H1 (cell line): Measurements from ENCODE around the gene SLK. TPM values are rescaled to one million over a fixed set of nuclear protein-coding genes. Genes with fewer than 3 reads are reported as not detected.

Experiments
- CTCF ChIA-PET: fragments of 300-600 bp; sonication (Branson Sonifier 250); formaldehyde crosslinking; loops from one replicate; lab custom pipeline; 2021; ENCODE audit not compliant: partially characterized antibody; lab: Charles Lee
- POLR2A ChIA-PET: fragments of 300-600 bp; sonication (Branson Sonifier 250); formaldehyde crosslinking; loops from one replicate; lab custom pipeline; 2021; ENCODE audit warnings: inconsistent platforms; ENCODE audit not compliant: partially characterized antibody; lab: Charles Lee
- DNase-seq, 2 experiments: peaks; one replicate each; pipeline versions ENCODE4 v3.0.0 to v3.0.0-alpha.2; 2010 to 2022; ENCODE audit warnings: low spot score in 2 of 2, low read depth in 1 of 2, mixed read lengths in 1 of 2
- FAIRE-seq: peaks from 2 replicates; lab custom pipeline; 2011; peaks lifted over from hg19 to GRCh38; lab: Jason Lieb, UNC
- H2AFZ ChIP-seq: 2 replicates; pipeline ENCODE4 v1.8.1; 2012; ENCODE audit warnings: low read length, inconsistent platforms
- H2AK5ac ChIP-seq: 2 replicates; pipeline ENCODE4 v1.6.1; 2013; ENCODE audit warnings: low read depth, low read length
- H2BK120ac ChIP-seq: replicated peaks from 2 replicates; pipeline ENCODE3; 2013; ENCODE audit warnings: low read depth, low read length, inconsistent platforms
- H2BK12ac ChIP-seq: 2 replicates; pipeline ENCODE4 v1.6.1; 2013; ENCODE audit warnings: low read depth, low read length
- H2BK15ac ChIP-seq: 2 replicates; pipeline ENCODE4 v1.6.1; 2013; ENCODE audit warnings: low read length
- H2BK20ac ChIP-seq: 2 replicates; pipeline ENCODE4 v1.6.1; 2013; ENCODE audit warnings: low read length
- H2BK5ac ChIP-seq: 2 replicates; pipeline ENCODE4 v1.6.1; 2013; ENCODE audit warnings: low read depth, low read length
- H3K14ac ChIP-seq: 2 replicates; pipeline ENCODE4 v1.6.1; 2013; ENCODE audit warnings: inconsistent platforms; ENCODE audit not compliant: insufficient read length
- H3K18ac ChIP-seq: 2 replicates; pipeline ENCODE4 v1.6.1; 2013; ENCODE audit warnings: low read length; ENCODE audit errors: extremely low read depth
- H3K23ac ChIP-seq: 2 replicates; pipeline ENCODE4 v1.6.1; 2013; ENCODE audit warnings: inconsistent platforms; ENCODE audit not compliant: insufficient read length
- H3K23me2 ChIP-seq: 2 replicates; pipeline ENCODE4 v1.6.1; 2013; ENCODE audit warnings: low read depth, low read length
- H3K27ac ChIP-seq: 2 replicates; pipeline ENCODE4 v1.6.1; 2011; ENCODE audit warnings: low read depth, low read length, inconsistent platforms
- H3K27me3 ChIP-seq, 4 experiments: replicated peaks in 1 of 4; 1 replicate in 1 of 4; 2 replicates in 3 of 4; pipeline versions ENCODE4 v1.6.1 to v1.8.1; 2011 to 2013; ENCODE audit warnings: low read length in 3 of 4, mild to moderate bottlenecking in 3 of 4, inconsistent platforms in 2 of 4, mixed read lengths in 2 of 4, moderate library complexity in 1 of 4; ENCODE audit not compliant: control insufficient read depth in 3 of 4, insufficient read depth in 3 of 4; ENCODE audit errors: extremely low read depth in 1 of 4
- H3K36me3 ChIP-seq, 4 experiments: 2 replicates each; pipeline versions ENCODE4 v1.6.1 to v1.8.1; 2011 to 2013; ENCODE audit warnings: mild to moderate bottlenecking in 4 of 4, low read length in 3 of 4, moderate library complexity in 2 of 4, control low read depth in 1 of 4, inconsistent platforms in 1 of 4; ENCODE audit not compliant: insufficient read depth in 4 of 4, control insufficient read depth in 2 of 4
- H3K4ac ChIP-seq: replicated peaks from 2 replicates; pipeline ENCODE3; 2013; ENCODE audit warnings: low read length, low read depth, mixed read lengths, inconsistent platforms; ENCODE audit not compliant: insufficient read length
- H3K4me1 ChIP-seq, 4 experiments: replicated peaks in 1 of 4; 1 replicate in 1 of 4; 2 replicates in 3 of 4; pipeline versions ENCODE4 v1.6.1 to v1.8.1; 2011 to 2013; ENCODE audit warnings: low read length in 3 of 4, inconsistent platforms in 2 of 4, mixed read lengths in 1 of 4; ENCODE audit not compliant: insufficient read depth in 4 of 4, control insufficient read depth in 3 of 4
- H3K4me2 ChIP-seq, 2 experiments: 2 replicates each; pipeline versions ENCODE4 v1.6.1 to v1.8.1; 2011 to 2013; ENCODE audit warnings: low read depth in 2 of 2, low read length in 2 of 2, control low read depth in 1 of 2, inconsistent platforms in 1 of 2, mild to moderate bottlenecking in 1 of 2; ENCODE audit not compliant: insufficient read depth in 1 of 2
- H3K4me3 ChIP-seq, 4 experiments: fragments of 200-600, 300-600 bp in 1 of 4; sonication (generic), shearing (Covaris generic), sonication (Bioruptor Twin) in 1 of 4; 2 replicates each; pipeline versions ENCODE4 v1.5.1 to v1.8.1; 2011 to 2016; ENCODE audit warnings: low read length in 4 of 4, low read depth in 3 of 4, control low read depth in 2 of 4, inconsistent platforms in 2 of 4, mild to moderate bottlenecking in 2 of 4, mixed read lengths in 1 of 4, moderate library complexity in 1 of 4; ENCODE audit not compliant: insufficient read depth in 2 of 4; ENCODE audit errors: extremely low read depth in 1 of 4
- H3K56ac ChIP-seq: replicated peaks from 2 replicates; pipeline ENCODE3; 2013; ENCODE audit warnings: low read depth, mild to moderate bottlenecking, mixed read lengths, low read length, inconsistent platforms; ENCODE audit not compliant: insufficient read length
- H3K79me1 ChIP-seq: 2 replicates; pipeline ENCODE4 v1.6.1; 2013; ENCODE audit warnings: low read depth, low read length, control low read depth
- H3K79me2 ChIP-seq, 2 experiments: 2 replicates each; pipeline versions ENCODE4 v1.6.1 to v1.8.1; 2012 to 2013; ENCODE audit warnings: low read length in 2 of 2, mild to moderate bottlenecking in 2 of 2, inconsistent platforms in 1 of 2; ENCODE audit not compliant: insufficient read depth in 2 of 2, control insufficient read depth in 1 of 2
- H3K9ac ChIP-seq, 4 experiments: replicated peaks in 1 of 4; 1 replicate in 1 of 4; 2 replicates in 3 of 4; pipeline versions ENCODE4 v1.6.1 to v1.8.1; 2011 to 2013; ENCODE audit warnings: low read depth in 3 of 4, low read length in 3 of 4, control low read depth in 2 of 4, mild to moderate bottlenecking in 2 of 4, moderate library complexity in 2 of 4, inconsistent platforms in 1 of 4; ENCODE audit errors: extremely low read depth in 1 of 4
- H3K9me3 ChIP-seq, 2 experiments: 2 replicates each; pipeline versions ENCODE4 v1.6.1 to v1.8.1; 2012 to 2013; ENCODE audit warnings: mild to moderate bottlenecking in 2 of 2, moderate library complexity in 2 of 2, control low read depth in 1 of 2, inconsistent platforms in 1 of 2, low read depth in 1 of 2, low read length in 1 of 2, mixed read lengths in 1 of 2; ENCODE audit not compliant: insufficient read depth in 2 of 2
- H4K20me1 ChIP-seq, 2 experiments: replicated peaks in 1 of 2; 2 replicates each; pipeline versions ENCODE3 to v1.8.1; 2011 to 2013; ENCODE audit warnings: inconsistent platforms in 2 of 2, low read length in 2 of 2, mild to moderate bottlenecking in 1 of 2; ENCODE audit not compliant: insufficient read depth in 2 of 2, control insufficient read depth in 1 of 2
- H4K5ac ChIP-seq: 2 replicates; pipeline ENCODE4 v1.6.1; 2013; ENCODE audit warnings: low read length, low read depth, mixed read lengths, inconsistent platforms; ENCODE audit not compliant: insufficient read length
- H4K8ac ChIP-seq: 2 replicates; pipeline ENCODE4 v1.8.0; 2013; ENCODE audit warnings: mild to moderate bottlenecking, moderate library complexity, low read length, inconsistent platforms; ENCODE audit not compliant: insufficient read depth; ENCODE audit errors: extremely low read depth
- H4K91ac ChIP-seq: replicated peaks from 2 replicates; pipeline ENCODE3; 2013; ENCODE audit warnings: low read length, mixed read lengths, inconsistent platforms; ENCODE audit not compliant: insufficient read length
- ASH2L ChIP-seq: fragments of 200-600, 300-600 bp; sonication (generic); IDR thresholded peaks from one replicate; pipeline ENCODE4 v1.7.1; 2017; ENCODE audit warnings: low read length
- EP300 ChIP-seq, 2 experiments: IDR thresholded peaks; 1 replicate in 1 of 2; 2 replicates in 1 of 2; pipeline ENCODE4 v1.6.1; 2011 to 2012; ENCODE audit warnings: low read depth in 2 of 2, low read length in 2 of 2, mild to moderate bottlenecking in 2 of 2, borderline replicate concordance in 1 of 2, inconsistent platforms in 1 of 2, moderate library complexity in 1 of 2
- PHF8 ChIP-seq: fragments of 200-600 bp; sonication (generic); conservative IDR thresholded peaks from 2 replicates; pipeline ENCODE4 v1.7.1; 2012; ENCODE audit warnings: low read depth, mild to moderate bottlenecking, inconsistent platforms, low read length, moderate library complexity
- SP2 ChIP-seq: IDR thresholded peaks from 2 replicates; pipeline ENCODE4 v1.6.1; 2012; ENCODE audit warnings: mild to moderate bottlenecking, low read length, inconsistent platforms
- WGBS, 2 experiments: shearing (Covaris generic) in 1 of 2; methylation state at CpG; one replicate each; pipeline versions ENCODE4 v1.1.6 to v1.1.7; 2013 to 2015; ENCODE audit warnings: low lambda C conversion rate in 2 of 2, mixed read lengths in 2 of 2, inconsistent platforms in 1 of 2, low coverage in 1 of 2, missing lambda C conversion rate in 1 of 2; ENCODE audit not compliant: insufficient replicate concordance in 2 of 2, insufficient coverage in 1 of 2, insufficient read length in 1 of 2; ENCODE audit errors: extremely low coverage in 1 of 2, missing lambda C conversion rate in 1 of 2; 5-methylcytosine and 5-hydroxymethylcytosine counted together
- polyA plus RNA-seq, 7 experiments: library from polyadenylated mRNA; depleted of rRNA in 3 of 7; stranded (reverse) in 5 of 7; unstranded in 2 of 7; fragments of >200 nt in 5 of 7; fragments of 200-250 nt in 2 of 7; gene quantifications; 1 replicate in 5 of 7; 2 replicates in 1 of 7; 4 replicates in 1 of 7; pipeline versions ENCODE4 v1.2.1 to v1.2.3, GENCODE V29; 2011 to 2013; ENCODE audit warnings: missing spikeins in 2 of 7, mixed read lengths in 2 of 7
- total RNA-seq: library from RNA; stranded (reverse); fragmentation: NEBNext Ultra II Directional; extraction: Animal tissue kit (Norgen Biotek cat#: 25700); gene quantifications from 2 replicates; pipeline ENCODE4 v1.2.1, GENCODE V29; 2021
- TF ChIP-seq, protein P1 (sequence below): IDR thresholded peaks from 2 replicates; pipeline ENCODE4 v1.6.1; 2012; ENCODE audit warnings: inconsistent platforms

SLK gene
- total and polyA plus RNA-seq, 2 of the 8 experiments (the other 6 are each of a cell fraction or from before 2014, with no cell fraction given) = 2.7 to 18.3 TPM

- Histone ChIP-seq H3K27me3 (no peaks in the 10 kb centered on the region), H3K4ac (no peak overlapping the region), H3K4me1 (peaks cover 0 to 3% (median 0%) of the 10 kb centered on the region in 4 experiments; a peak in 1 of 7 replicates), H2AFZ (no peak overlapping the region), H2BK20ac (no peak overlapping the region), H2BK12ac (no peak overlapping the region), H4K5ac (no peak overlapping the region), H3K4me2 (no peak overlapping the region), H4K20me1 (no peaks in the 10 kb centered on the region), H3K9ac (no peak overlapping the region), H3K23me2 (no peaks in the 10 kb centered on the region; the same call in 1 of the 2 replicates), H4K91ac (no peak overlapping the region), H3K4me3 (no peak overlapping the region), H3K23ac (no peak overlapping the region), H4K8ac (no peak overlapping the region), H3K9me3 (no peaks in the 10 kb centered on the region), H2BK120ac (no peak overlapping the region), H2BK5ac (no peak overlapping the region), H3K27ac (no peak overlapping the region), H3K14ac (no peak overlapping the region), H3K36me3 (peaks cover 3 to 18% (median 11%) of the 10 kb centered on the region in 4 experiments; a peak in 4 of 8 replicates), H3K79me1 (no peaks in the 10 kb centered on the region), H3K18ac (no peak overlapping the region), H3K79me2 (no peaks in the 10 kb centered on the region), H3K56ac (no peak overlapping the region), H2AK5ac (no peak overlapping the region), H2BK15ac (no peak overlapping the region)
- ChIA-PET CTCF (interaction anchor here (0.9 kb wide), 1 partner anchor 9 kb away, joined by 3 read pairs; no protein-coding TSS in a partner anchor), POLR2A (no interaction called here)
- no peak for DNase-seq
- FAIRE-seq = no peak
- WGBS, 2 experiments = 95% methylated on average over 1 of the region's 1 CpG; no CpG with 5 or more reads in 1 of the 2 experiments
- no peak for TF ChIP-seq PHF8
- no peak for TF ChIP-seq EP300 (IDR thresholded peaks at IDR 0.05; ENCODE audit: borderline replicate concordance in 1 of 2, low read depth in 2 of 2, low read length in 2 of 2)
- TF ChIP-seq, protein P1, sequence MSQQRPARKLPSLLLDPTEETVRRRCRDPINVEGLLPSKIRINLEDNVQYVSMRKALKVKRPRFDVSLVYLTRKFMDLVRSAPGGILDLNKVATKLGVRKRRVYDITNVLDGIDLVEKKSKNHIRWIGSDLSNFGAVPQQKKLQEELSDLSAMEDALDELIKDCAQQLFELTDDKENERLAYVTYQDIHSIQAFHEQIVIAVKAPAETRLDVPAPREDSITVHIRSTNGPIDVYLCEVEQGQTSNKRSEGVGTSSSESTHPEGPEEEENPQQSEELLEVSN = no peak
- TF ChIP-seq SP2 = no peak
- no peak for TF ChIP-seq ASH2L
Observed at GRCh38 chr10:104020020-104020419, 53.1 kb downstream of the SLK start.
